ENCODE data around the gene ESF1.
"Not testable (repeated sequence)": the region's sequence is repeated elsewhere in the genome, so short reads cannot be mapped to it uniquely, and the experiment has no call there.

- not testable (repeated sequence) for TF ChIP-seq CTCF (IDR thresholded peaks at IDR 0.05; ENCODE audit: low read depth, low read length, missing input control); MAX (IDR thresholded peaks at IDR 0.05); TAF1 (conservative IDR thresholded peaks at IDR 0.05); RXRA (IDR thresholded peaks at IDR 0.05); ATF3 (IDR thresholded peaks at IDR 0.05); REST (IDR thresholded peaks at IDR 0.05)
These were observed 24.2 kb downstream of the ESF1 start for GRCh38 chr20:13760451-13760946.

Measured in liver (tissue), 3 donors.